GM06990 (cell line): ENCODE results near the gene HNRNPDL.

ENCODE experiments used
- DNase-seq: peaks from one replicate; pipeline ENCODE4 v3.0.0-alpha.2; 2011; ENCODE audit not compliant: insufficient read length; ENCODE audit errors: extremely low read depth
- H3K27me3 ChIP-seq: replicated peaks from 2 replicates; pipeline ENCODE4 v1.6.0; 2011; ENCODE audit warnings: low read length; ENCODE audit not compliant: control insufficient read depth, insufficient read depth
- H3K36me3 ChIP-seq: 2 replicates; pipeline ENCODE4 v1.5.1; 2011; ENCODE audit warnings: low read length; ENCODE audit not compliant: control insufficient read depth, insufficient read depth
- H3K4me3 ChIP-seq: replicated peaks from 2 replicates; pipeline ENCODE4 v1.5.1; 2011; ENCODE audit warnings: low read depth, mild to moderate bottlenecking, control low read depth, low read length
- TF ChIP-seq, protein P1 (sequence below): IDR thresholded peaks from 2 replicates; pipeline ENCODE4 v1.5.1; 2011; ENCODE audit warnings: low read length, control low read depth, mild to moderate bottlenecking, inconsistent platforms; ENCODE audit not compliant: insufficient read depth, poor library complexity, severe bottlenecking

The HNRNPDL gene

DNA sequence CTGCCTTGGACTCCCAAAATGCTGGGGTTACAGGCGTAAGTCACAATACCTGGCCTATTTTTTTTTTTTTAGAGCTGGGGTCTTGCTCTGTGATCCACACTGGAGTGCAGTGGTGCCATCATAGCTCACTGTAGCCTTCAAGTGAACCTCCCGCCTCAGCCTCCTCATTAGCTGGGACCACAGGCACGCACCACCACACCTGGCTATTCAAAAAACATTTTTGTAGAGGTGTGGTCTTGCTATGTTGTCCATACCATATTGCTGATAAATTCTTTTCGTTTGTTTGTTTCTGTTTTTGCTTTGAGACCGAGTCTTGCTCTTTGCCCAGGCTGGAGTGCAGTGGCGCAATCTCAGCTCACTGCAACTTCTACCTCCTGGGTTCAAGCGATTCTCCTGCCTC is 21.8 kb upstream of the HNRNPDL start:
- Histone ChIP-seq H3K36me3 (peaks cover 4% of the 10 kb centered on the region), H3K4me3 (no peak overlapping the region), H3K27me3 (no peaks in the 10 kb centered on the region)
- TF ChIP-seq, protein P1, sequence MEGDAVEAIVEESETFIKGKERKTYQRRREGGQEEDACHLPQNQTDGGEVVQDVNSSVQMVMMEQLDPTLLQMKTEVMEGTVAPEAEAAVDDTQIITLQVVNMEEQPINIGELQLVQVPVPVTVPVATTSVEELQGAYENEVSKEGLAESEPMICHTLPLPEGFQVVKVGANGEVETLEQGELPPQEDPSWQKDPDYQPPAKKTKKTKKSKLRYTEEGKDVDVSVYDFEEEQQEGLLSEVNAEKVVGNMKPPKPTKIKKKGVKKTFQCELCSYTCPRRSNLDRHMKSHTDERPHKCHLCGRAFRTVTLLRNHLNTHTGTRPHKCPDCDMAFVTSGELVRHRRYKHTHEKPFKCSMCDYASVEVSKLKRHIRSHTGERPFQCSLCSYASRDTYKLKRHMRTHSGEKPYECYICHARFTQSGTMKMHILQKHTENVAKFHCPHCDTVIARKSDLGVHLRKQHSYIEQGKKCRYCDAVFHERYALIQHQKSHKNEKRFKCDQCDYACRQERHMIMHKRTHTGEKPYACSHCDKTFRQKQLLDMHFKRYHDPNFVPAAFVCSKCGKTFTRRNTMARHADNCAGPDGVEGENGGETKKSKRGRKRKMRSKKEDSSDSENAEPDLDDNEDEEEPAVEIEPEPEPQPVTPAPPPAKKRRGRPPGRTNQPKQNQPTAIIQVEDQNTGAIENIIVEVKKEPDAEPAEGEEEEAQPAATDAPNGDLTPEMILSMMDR = no peak
- DNase-seq = no peak

DNA sequence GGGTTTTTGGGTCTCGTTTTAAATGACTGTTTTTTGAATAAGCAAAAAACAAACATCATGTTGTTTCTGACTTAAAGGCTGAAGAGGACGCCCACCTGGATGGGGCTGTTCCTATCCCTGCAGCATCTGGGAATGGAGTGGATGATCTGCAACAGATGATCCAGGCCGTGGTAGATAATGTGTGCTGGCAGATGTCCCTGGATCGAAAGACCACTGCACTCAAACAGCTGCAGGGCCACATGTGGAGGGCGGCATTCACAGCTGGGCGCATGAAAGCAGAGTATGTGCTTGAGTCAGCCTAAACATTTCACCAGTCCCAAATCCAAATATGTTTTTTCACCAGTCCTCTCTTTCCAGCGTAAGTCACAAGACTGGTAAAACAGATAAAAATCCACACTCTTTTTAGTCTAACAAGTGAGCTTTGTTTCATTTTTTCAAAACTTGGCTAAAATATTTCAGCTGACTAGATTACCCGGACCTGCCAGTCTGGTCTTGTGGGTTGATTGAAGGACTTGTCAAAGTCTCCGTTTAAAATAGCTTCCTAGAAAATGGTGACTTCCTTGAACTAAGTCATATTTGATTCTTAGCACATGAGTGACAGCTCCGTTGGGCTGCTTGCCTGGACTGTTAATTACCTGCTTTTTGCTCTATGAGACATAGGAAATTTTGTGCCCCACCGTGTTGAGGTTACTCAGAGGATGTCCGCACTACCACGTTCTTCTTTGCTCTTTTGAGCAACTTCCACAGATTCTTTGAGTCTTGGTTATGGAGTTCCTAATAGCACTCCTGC is 20.9 kb upstream of the HNRNPDL start:
- Histone ChIP-seq H3K4me3 (no peak overlapping the region), H3K27me3 (no peaks in the 10 kb centered on the region), H3K36me3 (peaks cover 4% of the 10 kb centered on the region)
- TF ChIP-seq, protein P1 = no peak
- no peak for DNase-seq

DNA sequence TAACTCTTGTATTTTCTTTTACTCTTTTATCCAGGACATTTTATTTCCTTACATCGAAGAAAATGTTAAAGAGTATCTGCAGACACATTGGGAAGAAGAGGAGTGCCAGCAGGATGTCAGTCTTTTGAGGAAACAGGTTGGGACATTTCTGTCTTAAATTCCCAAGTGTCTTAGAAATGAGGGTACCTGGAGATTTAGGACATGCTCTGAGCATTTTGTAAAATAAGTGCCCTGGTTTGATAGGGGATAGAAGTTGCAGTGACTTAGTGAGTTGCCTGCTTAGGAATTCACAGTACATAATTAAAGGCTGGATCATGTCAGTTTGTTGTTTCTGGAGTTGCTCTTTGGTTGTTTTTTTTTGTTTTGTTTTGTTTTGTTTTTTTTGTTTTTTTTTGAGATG is 17.6 kb upstream of the HNRNPDL start:
- TF ChIP-seq, protein P1 = no peak
- Histone ChIP-seq H3K36me3 (peaks cover 4% of the 10 kb centered on the region), H3K4me3 (no peak overlapping the region), H3K27me3 (no peaks in the 10 kb centered on the region)
- no peak for DNase-seq

DNA sequence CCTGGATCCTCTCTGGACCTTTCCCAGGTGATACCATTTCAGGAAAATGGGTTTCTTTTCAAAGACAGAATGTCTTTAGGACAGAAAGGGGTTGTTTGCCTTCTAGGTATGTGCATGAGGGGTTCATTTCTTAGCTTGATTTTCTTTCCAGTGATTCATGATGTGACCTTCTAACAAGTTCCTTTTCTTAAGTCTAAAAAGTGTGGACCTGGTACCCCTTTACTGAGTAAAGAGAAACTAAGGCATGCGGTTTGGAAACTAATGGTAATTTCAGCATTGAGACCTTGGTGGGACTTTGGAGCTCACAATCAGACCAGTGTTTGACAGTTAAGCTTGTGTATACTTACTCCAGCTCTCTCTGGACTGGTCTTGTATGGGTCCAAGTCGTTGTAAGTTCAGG is 8.8 kb upstream of the HNRNPDL start:
- H3K4me3 ChIP-seq = no peak overlapping the region
- peaks cover 2% of the 10 kb centered on the region for H3K36me3 ChIP-seq
- TF ChIP-seq, protein P1 = no peak
- no peak for DNase-seq
- no peaks in the 10 kb centered on the region for H3K27me3 ChIP-seq

DNA sequence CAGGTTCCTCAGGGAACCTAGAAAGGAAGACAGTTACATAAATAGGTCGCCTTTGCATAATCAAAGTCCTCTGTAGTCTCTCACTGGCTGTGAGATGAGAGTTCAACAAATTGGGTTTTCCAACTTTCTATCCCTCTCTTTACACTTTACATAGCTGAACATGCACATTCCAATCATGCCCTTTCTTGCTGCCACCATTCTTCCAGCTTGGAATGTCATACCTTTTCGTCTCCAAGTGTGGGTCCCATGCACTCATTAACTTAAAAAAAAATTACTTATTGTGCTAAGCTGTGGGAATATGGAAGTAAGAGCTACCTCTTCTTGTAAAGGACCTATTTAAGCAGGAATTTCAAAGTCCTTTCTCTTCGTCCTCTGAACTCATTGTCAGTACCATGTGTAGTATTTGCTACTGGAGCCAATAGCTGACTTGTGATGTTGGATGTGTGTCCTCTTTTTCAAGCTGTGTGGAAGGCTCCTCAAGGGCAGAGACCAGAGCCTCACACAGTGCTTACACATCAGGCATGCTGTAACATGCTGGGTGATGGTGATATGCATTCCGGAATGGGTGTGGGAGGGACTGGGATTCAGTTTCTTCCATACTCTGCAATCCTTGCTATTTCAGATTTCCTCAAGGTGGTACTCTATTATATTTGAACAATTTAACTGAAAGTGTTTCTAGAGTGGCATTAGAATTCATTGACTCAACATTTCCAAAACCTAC is 7.2 kb upstream of the HNRNPDL start:
- no peak for DNase-seq
- Histone ChIP-seq H3K27me3 (no peaks in the 10 kb centered on the region), H3K4me3 (no peak overlapping the region), H3K36me3 (peaks cover 2% of the 10 kb centered on the region)
- TF ChIP-seq, protein P1 = no peak
